Activated CD4-positive, alpha-beta memory T cell treated with anti-CD3 and anti-CD28 coated beads, Interleukin-2, amount 10 ng/mL, durations not matched to agents 7 days and 5 days (primary cell): Measurements from ENCODE around the gene OR5D16. TPM values are rescaled to one million over a fixed set of nuclear protein-coding genes. Genes with fewer than 3 reads are reported as not detected.
"Not testable (repeated sequence)": the region's sequence is repeated elsewhere in the genome, so short reads cannot be mapped to it uniquely, and the experiment has no call there.

Source experiments
- CTCF ChIA-PET: fragments of 350-600 bp; sonication (Branson Sonifier 250); formaldehyde crosslinking; loops from one replicate; lab custom pipeline; 2021; ENCODE audit warnings: antibody characterized with exemption, inconsistent platforms; lab: Charles Lee
- POLR2A ChIA-PET: fragments of 350-600 bp; sonication (Branson Sonifier 250); formaldehyde crosslinking; loops from one replicate; lab custom pipeline; 2021; ENCODE audit warnings: antibody characterized with exemption; lab: Charles Lee
- DNase-seq: peaks from one replicate; pipeline ENCODE4 v3.0.0-alpha.2; 2020
- H3K27ac Mint-ChIP-seq: one replicate; pipeline ENCODE4 v1.8.0; 2021; ENCODE audit warnings: mild to moderate bottlenecking, mixed read lengths
- H3K27me3 Mint-ChIP-seq: one replicate; pipeline ENCODE4 v1.8.0; 2021; ENCODE audit warnings: mixed read lengths
- H3K36me3 Mint-ChIP-seq: one replicate; pipeline ENCODE4 v1.8.0; 2021; ENCODE audit warnings: low read depth, mixed read lengths
- H3K4me1 Mint-ChIP-seq: one replicate; pipeline ENCODE4 v1.8.0; 2021; ENCODE audit warnings: mixed read lengths
- H3K4me3 Mint-ChIP-seq: one replicate; pipeline ENCODE4 v1.8.0; 2021; ENCODE audit warnings: mild to moderate bottlenecking, mixed read lengths
- H3K9me3 Mint-ChIP-seq: one replicate; pipeline ENCODE4 v1.8.0; 2021; ENCODE audit warnings: mixed read lengths
- total RNA-seq, 2 experiments: library from RNA; stranded (reverse); gene quantifications; one replicate each; pipeline ENCODE4 v1.2.3, GENCODE V29; 2021

The OR5D16 gene
- not detected for total RNA-seq

DNA sequence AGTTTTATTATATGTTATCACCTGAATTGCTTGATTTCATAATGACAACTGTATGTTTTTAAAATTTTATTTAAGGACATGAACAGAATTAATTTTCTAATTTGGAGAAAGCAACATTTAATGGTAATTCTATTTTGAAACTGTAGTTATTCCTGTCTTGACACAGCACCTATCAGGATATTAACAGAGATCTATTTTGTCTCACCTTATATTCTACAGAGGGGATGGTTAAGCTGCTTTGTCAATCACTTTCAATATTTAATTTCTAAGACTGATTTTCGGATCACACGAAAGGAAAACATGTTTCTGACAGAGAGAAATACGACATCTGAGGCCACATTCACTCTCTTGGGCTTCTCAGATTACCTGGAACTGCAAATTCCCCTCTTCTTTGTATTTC lies at the start of gene OR5D16:
Gene OR5D16, plus strand, starts transcription at position 301 of the 400 bp plus-strand sequence. Its CDS starts 0 bp downstream, at position 301.
- H3K4me1 Mint-ChIP-seq: no peaks in the 10 kb centered on the region
- CTCF ChIA-PET: no interaction called here
- no peaks in the 10 kb centered on the region for H3K27me3 Mint-ChIP-seq
- no peak for DNase-seq
- H3K4me3 Mint-ChIP-seq: no peak within 1 kb of the TSS
- H3K27ac Mint-ChIP-seq: no peak within 1 kb of the TSS
- H3K9me3 Mint-ChIP-seq: peaks cover 15% of the 10 kb centered on the region
- POLR2A ChIA-PET: no interaction called here
- no peaks in the 10 kb centered on the region for H3K36me3 Mint-ChIP-seq

DNA sequence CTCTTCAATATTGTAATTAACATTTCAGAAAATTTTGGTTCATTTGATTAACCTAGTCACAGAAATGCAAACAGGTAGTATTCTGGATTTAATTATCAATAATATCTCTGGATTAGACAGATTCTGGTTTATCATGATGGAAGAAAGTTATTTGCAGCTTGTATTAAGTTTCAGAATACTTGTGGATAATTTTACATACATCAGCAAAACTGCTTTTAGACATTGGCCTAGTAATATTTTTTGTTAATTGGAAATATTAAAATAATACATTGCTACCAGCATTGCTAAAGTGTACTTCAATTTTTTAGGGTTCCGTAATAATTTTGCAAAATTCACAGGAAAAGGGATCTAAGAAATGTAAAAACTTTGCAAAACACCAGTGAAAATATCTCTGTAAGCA lies 46.9 kb upstream of the OR5D16 start:
- no peak overlapping the region for H3K4me3 Mint-ChIP-seq
- CTCF ChIA-PET: no interaction called here
- H3K9me3 Mint-ChIP-seq: peaks cover 12% of the 10 kb centered on the region
- H3K4me1 Mint-ChIP-seq: no peaks in the 10 kb centered on the region
- no peak overlapping the region for H3K27ac Mint-ChIP-seq
- no peaks in the 10 kb centered on the region for H3K27me3 Mint-ChIP-seq
- POLR2A ChIA-PET: no interaction called here
- no peaks in the 10 kb centered on the region for H3K36me3 Mint-ChIP-seq
- no peak for DNase-seq

DNA sequence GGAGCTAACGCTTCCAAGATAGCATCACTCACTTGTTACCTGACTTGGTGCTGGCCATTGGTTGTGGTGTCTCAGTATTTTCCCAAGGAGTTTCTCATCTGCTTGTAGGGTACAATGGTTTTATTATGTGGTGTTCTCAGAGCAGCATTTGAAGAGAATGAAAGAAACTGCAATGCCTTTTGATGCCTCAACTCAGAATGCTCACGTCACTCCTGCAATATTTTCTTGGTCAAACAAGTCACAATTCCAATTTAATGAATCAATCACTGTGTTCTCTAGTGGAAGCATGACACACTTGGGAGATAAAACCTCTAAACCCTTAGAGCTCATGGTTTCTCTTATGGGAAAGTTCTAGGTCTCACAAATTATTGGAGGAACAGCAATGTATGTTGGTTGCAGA lies 45.2 kb upstream of the OR5D16 start:
- POLR2A ChIA-PET: no interaction called here
- H3K4me3 Mint-ChIP-seq: no peak overlapping the region
- DNase-seq: no peak
- CTCF ChIA-PET: no interaction called here
- H3K9me3 Mint-ChIP-seq: peaks cover 9% of the 10 kb centered on the region
- no peak overlapping the region for H3K27ac Mint-ChIP-seq
- H3K27me3 Mint-ChIP-seq: no peaks in the 10 kb centered on the region
- no peaks in the 10 kb centered on the region for H3K36me3 Mint-ChIP-seq
- no peaks in the 10 kb centered on the region for H3K4me1 Mint-ChIP-seq

DNA sequence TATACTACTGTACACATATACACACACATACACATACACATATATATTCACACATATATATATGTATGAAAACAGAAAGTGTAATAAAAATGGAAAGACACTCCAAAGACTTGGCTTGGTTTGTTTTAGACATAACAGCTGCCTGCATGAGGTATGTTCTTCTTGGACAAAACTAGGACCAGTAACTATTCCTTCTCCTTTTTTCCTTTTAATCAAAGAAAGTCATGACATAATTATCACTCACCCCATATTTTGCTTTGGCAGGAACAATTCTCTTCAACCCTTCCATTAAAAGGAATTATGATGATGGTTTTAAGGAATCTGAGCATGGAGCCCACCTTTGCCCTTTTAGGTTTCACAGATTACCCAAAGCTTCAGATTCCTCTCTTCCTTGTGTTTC lies 43.3 kb upstream of the OR5D16 start, which contains the start of gene OR5D14:
Gene OR5D14, plus strand, starts transcription at position 301 of the 400 bp plus-strand sequence. Its CDS starts 0 bp downstream, at position 301.
- CTCF ChIA-PET: no interaction called here

DNA sequence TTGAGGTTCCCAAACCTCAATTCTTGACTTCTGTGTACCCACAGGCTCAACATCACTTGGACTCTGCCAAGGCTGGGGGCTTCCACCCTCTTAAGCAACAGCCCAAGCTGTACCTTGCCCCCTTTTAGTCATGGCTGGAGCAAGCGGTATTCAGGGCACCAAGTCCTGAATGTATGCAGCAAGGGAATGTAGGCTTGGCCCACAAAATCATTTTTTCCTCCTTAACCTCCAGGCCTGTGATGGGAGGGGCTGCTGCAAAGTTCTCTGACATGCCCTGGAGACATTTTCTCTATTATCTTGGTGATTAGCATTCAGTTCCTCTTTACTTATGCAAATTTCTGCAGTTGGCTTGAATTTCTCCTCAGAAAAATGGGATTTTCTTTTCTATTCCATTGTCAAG lies 32.3 kb upstream of the OR5D16 start:
- no peaks in the 10 kb centered on the region for H3K27me3 Mint-ChIP-seq
- no peak for DNase-seq
- ChIA-PET POLR2A (no interaction called here), CTCF (no interaction called here)
- H3K9me3 Mint-ChIP-seq: peaks cover 24% of the 10 kb centered on the region
- H3K36me3 Mint-ChIP-seq: no peaks in the 10 kb centered on the region
- H3K4me3 Mint-ChIP-seq: no peak overlapping the region
- H3K27ac Mint-ChIP-seq: no peak overlapping the region
- H3K4me1 Mint-ChIP-seq: no peaks in the 10 kb centered on the region

More for the DNA sequence above, 43.3 kb upstream of the OR5D16 start, which contains the start of gene OR5D14:
- POLR2A ChIA-PET: no interaction called here
- DNase-seq: no peak
- Mint-ChIP-seq H3K9me3 (peaks cover 16% of the 10 kb centered on the region), H3K27me3 (no peaks in the 10 kb centered on the region), H3K4me1 (no peaks in the 10 kb centered on the region), H3K4me3 (no peak within 1 kb of the TSS), H3K27ac (no peak within 1 kb of the TSS), H3K36me3 (no peaks in the 10 kb centered on the region)

DNA sequence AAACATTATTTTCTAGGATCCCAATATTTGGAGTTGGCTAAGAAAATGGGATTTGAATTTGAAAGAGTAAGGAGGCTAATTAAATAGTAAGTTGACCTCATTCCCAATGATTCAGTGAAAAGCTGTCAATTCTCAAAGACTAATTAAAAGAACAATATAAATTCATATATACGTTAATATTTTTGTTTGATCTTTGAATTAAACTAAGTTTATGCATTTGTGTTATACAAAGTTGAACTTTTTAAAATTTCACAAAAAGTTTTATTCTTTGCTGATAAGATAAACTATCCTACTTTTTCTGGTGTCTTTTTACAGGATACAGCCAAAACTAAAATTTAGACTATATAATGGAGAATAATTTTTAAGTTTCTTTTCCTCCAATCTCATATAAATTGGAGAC lies 27.5 kb upstream of the OR5D16 start, which contains the start of gene OR5L1:
Gene OR5L1, plus strand, starts transcription at position 301 of the 400 bp plus-strand sequence. CDS start 100 bp downstream, outside the sequence.
- Mint-ChIP-seq H3K4me1 (no peaks in the 10 kb centered on the region), H3K27ac (no peak within 1 kb of the TSS), H3K9me3 (peaks cover 21% of the 10 kb centered on the region), H3K36me3 (no peaks in the 10 kb centered on the region), H3K27me3 (no peaks in the 10 kb centered on the region), H3K4me3 (no peak within 1 kb of the TSS)
- no peak for DNase-seq
- ChIA-PET POLR2A (no interaction called here), CTCF (no interaction called here)

DNA sequence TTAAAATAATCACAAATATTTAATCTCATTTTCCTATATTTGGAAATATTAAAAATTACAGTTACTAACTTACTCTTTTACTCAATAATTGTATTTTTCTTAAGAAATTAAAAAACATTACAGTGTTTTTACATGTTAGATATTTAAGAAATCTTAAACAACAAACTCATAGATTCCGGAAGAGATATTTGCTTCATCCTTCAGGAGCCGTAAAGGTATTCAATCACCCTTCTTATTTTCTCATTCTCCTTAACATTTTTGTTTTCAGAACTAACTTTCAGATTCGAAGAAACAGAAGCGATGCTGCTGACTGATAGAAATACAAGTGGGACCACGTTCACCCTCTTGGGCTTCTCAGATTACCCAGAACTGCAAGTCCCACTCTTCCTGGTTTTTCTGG lies 19.2 kb upstream of the OR5D16 start, which contains the start of gene OR5D18:
Gene OR5D18, plus strand, starts transcription at position 301 of the 400 bp plus-strand sequence. Its CDS starts 0 bp downstream, at position 301.
- no peaks in the 10 kb centered on the region for H3K27me3 Mint-ChIP-seq
- no peak for DNase-seq
- POLR2A ChIA-PET: no interaction called here
- no peak within 1 kb of the TSS for H3K27ac Mint-ChIP-seq
- no peaks in the 10 kb centered on the region for H3K36me3 Mint-ChIP-seq
- H3K4me3 Mint-ChIP-seq: no peak within 1 kb of the TSS
- CTCF ChIA-PET: no interaction called here
- H3K9me3 Mint-ChIP-seq: peaks cover 15% of the 10 kb centered on the region
- no peaks in the 10 kb centered on the region for H3K4me1 Mint-ChIP-seq

DNA sequence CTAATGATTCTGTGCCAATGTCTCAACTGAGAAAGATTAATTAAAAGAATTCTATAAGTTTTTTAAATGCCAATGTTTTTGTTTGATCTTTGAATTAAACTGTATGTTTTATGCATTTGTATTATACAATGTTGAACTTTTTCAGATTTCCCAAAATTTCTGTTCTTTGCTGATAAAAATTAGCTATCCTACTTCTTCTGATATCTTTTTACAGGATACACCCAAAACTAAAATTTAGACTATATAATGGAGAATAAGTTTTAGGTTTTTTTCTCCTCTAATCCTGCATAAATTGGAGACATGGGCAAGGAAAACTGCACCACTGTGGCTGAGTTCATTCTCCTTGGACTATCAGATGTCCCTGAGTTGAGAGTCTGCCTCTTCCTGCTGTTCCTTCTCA lies 11.6 kb upstream of the OR5D16 start, which contains the start of gene OR5L2:
Gene OR5L2, plus strand, starts transcription at position 301 of the 400 bp plus-strand sequence. Its CDS starts 0 bp downstream, at position 301.
- Mint-ChIP-seq H3K27ac (no peak within 1 kb of the TSS), H3K9me3 (peaks cover 9% of the 10 kb centered on the region), H3K4me1 (no peaks in the 10 kb centered on the region), H3K36me3 (no peaks in the 10 kb centered on the region), H3K27me3 (no peaks in the 10 kb centered on the region), H3K4me3 (no peak within 1 kb of the TSS)
- ChIA-PET POLR2A (no interaction called here), CTCF (no interaction called here)
- no peak for DNase-seq

DNA sequence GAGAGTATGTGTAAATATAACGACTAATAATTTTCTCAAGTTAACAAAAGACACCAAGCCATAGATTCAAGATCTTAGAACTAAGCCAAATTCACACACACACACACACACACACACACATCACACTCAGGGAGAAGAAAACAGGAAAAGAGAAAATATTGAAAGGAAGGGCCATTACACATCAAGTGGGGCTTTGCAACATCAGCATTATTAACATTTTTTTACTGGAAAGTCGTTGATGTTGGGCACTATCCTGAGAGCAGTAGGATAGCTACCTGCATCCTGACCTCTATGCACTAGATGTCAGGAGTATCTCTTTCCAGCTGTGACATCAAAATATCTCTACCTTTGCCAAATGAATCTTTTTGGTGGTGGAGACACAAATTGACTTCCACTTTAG lies 8.9 kb downstream of the OR5D16 start:
- no peak for DNase-seq
- ChIA-PET POLR2A (no interaction called here), CTCF (no interaction called here)
- no peaks in the 10 kb centered on the region for H3K36me3 Mint-ChIP-seq
- H3K4me3 Mint-ChIP-seq: no peak overlapping the region
- H3K27ac Mint-ChIP-seq: no peak overlapping the region
- H3K27me3 Mint-ChIP-seq: no peaks in the 10 kb centered on the region
- no peaks in the 10 kb centered on the region for H3K4me1 Mint-ChIP-seq
- peaks cover 10% of the 10 kb centered on the region for H3K9me3 Mint-ChIP-seq

DNA sequence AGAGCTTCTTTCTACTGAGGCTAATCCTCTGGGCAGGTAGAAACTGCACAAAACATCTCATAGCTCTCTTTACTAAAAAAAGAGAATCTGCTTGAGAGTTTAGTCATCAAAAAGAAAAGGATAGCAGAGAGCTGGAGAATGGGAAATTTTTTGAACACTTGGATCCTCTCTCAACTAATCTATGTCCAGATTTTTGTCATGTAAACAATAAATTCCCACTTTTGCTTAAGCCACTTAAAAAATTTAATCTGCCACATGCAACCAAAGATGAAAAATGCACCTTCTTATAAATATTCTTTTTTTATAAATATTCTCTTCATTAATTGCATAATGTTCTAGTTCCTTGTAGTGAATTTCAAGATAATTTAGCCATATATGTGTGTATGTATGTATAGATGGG lies 10.5 kb downstream of the OR5D16 start:
- no peaks in the 10 kb centered on the region for H3K4me1 Mint-ChIP-seq
- H3K36me3 Mint-ChIP-seq: no peaks in the 10 kb centered on the region
- no peak overlapping the region for H3K4me3 Mint-ChIP-seq
- peaks cover 10% of the 10 kb centered on the region for H3K9me3 Mint-ChIP-seq
- no peak for DNase-seq
- no peaks in the 10 kb centered on the region for H3K27me3 Mint-ChIP-seq
- ChIA-PET CTCF (no interaction called here), POLR2A (no interaction called here)
- H3K27ac Mint-ChIP-seq: no peak overlapping the region

DNA sequence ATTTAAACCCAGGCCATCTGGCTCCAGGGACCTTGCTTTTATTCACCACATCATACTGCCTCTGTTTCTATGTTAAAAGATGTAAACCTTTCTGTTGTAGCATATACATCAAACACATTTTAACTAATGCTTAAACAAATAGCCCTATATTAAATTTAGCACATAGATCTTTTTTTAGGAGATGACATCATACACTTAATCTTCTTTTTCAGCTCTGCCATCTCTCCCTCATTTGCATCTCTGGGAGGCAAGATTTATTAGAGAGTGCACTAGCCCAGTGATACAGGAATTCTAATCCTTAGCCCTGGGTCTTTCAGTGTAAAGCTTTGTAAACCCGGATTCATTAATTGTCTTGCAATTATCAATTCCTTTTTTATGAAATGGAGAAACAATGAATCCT lies 13.6 kb downstream of the OR5D16 start:
- ChIA-PET POLR2A (no interaction called here), CTCF (no interaction called here)
- Mint-ChIP-seq H3K27me3 (no peaks in the 10 kb centered on the region), H3K4me1 (no peaks in the 10 kb centered on the region), H3K4me3 (no peak overlapping the region), H3K27ac (no peak overlapping the region), H3K36me3 (no peaks in the 10 kb centered on the region), H3K9me3 (peaks cover 5% of the 10 kb centered on the region)
- DNase-seq: no peak

DNA sequence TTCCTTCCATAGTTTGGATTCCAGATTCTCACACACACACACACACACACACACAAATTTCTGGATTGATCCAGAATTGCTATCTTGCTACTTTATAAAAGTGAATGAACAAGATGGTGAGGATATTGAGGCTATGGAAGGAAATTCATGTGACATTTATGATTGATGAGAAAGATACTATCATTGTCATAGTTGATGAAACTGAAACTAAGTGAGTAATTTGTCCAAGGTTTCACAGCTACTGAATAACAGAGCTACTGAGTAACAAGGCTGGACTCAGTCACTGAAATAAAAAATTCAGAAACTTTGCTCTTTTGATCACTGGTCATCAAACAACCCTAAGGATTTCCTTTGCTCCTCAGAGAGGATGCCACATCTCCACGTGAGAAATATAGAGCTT lies 16.2 kb downstream of the OR5D16 start:
- H3K4me3 Mint-ChIP-seq: no peak overlapping the region
- DNase-seq: no peak
- ChIA-PET POLR2A (no interaction called here), CTCF (no interaction called here)
- peaks cover 3% of the 10 kb centered on the region for H3K9me3 Mint-ChIP-seq
- no peak overlapping the region for H3K27ac Mint-ChIP-seq
- H3K27me3 Mint-ChIP-seq: no peaks in the 10 kb centered on the region
- H3K36me3 Mint-ChIP-seq: no peaks in the 10 kb centered on the region
- H3K4me1 Mint-ChIP-seq: no peaks in the 10 kb centered on the region

DNA sequence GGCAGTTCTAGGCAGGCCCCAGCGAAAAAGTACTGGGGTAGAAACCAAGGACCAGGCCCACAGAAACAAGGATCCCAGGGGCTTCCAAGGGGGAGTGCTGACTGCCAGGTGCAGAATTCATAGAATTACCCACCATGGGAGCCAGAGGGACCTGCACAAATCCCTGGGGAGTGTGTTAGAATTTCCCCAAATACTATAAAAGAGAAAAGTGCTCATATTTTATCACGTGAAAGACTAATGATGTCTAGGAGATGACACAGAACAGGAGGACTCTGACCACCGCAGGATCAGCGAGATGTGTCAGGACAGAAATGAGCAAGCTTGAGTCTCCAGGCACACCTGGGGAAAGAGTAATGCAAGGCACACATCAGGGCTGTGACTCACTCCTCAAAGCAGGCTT lies 28.8 kb downstream of the OR5D16 start:
- H3K27ac Mint-ChIP-seq, POLR2A ChIA-PET, H3K27me3 Mint-ChIP-seq, DNase-seq, H3K36me3 Mint-ChIP-seq, H3K4me1 Mint-ChIP-seq, H3K4me3 Mint-ChIP-seq, CTCF ChIA-PET: not testable (repeated sequence)
- H3K9me3 Mint-ChIP-seq: peaks cover 11% of the 10 kb centered on the region

DNA sequence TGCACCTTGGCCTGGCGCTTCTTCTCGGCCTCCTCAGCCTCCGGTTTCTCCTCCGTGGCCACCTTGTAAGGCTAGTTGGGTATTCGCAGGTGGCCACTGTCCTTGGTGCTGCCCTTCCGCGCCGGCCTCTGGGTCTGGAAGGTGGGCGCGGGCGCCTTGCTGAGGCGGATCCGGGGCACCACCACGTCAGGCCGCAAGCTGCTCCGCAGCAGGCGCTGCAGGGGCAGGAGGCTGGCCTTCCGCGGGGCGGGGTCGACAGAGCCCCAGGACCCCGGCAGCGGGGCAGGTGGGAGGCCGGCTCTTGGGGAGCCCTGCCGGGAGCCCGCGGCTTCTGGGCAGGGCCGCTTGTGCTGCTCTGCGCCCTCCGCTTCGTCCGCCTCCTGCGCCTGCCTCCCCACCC lies 34.2 kb downstream of the OR5D16 start:
- H3K4me3 Mint-ChIP-seq, DNase-seq, H3K27me3 Mint-ChIP-seq, H3K36me3 Mint-ChIP-seq, H3K27ac Mint-ChIP-seq, CTCF ChIA-PET, POLR2A ChIA-PET, H3K9me3 Mint-ChIP-seq, H3K4me1 Mint-ChIP-seq: not testable (repeated sequence)
